Measurements from ENCODE around the gene TIMM22. TPM values are rescaled to one million over a fixed set of nuclear protein-coding genes. Genes with fewer than 3 reads are reported as not detected.

The TIMM22 gene
- total and polyA plus RNA-seq, 2 of the 13 experiments (the other 11 are each of a cell fraction or from before 2014, with no cell fraction given) = 6.2 to 15.5 TPM

- ATAC-seq (no peak), DNase-seq (ENCODE audit: low spot score) (no peak), FAIRE-seq (no peak)
- POLR2A ChIA-PET = no interaction called here
- intact Hi-C loops (cut with micrococcal nuclease; ENCODE audit: unreplicated experiment) = no loop called here
- no peak overlapping the region for H3K9ac ChIP-seq (ENCODE audit: insufficient read depth, low read depth, low read length)
- CTCF ChIA-PET (ENCODE audit: low intra/inter-chr PET ratio, low total read pairs) = no interaction called here
- peaks cover 19% of the 10 kb centered on the region for H3K4me1 ChIP-seq (ENCODE audit: insufficient read depth, low read length)
- TF ChIP-seq ZSCAN21 (CRISPR knock-in tag; IDR thresholded peaks at IDR 0.05; ENCODE audit: borderline replicate concordance) = no peak
- TF ChIP-seq, protein P1, sequence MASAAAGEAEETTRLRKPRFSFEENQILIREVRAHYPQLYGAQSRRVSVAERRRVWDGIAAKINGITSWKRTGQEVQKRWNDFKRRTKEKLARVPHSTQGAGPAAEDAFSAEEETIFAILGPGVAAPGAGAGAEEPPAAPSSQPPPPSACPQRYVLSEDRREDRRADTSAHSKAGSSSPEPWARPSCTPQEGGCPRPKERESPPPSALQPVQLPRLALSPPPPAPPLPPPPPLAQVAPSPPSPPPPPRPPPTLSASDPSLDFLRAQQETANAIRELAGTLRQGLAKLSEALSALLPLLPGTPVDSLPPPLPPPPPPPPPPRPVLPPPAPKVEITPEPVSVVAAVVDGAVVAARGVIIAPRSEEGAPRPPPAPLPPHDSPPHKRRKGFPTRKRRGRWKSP (CRISPR knock-in tag; IDR thresholded peaks at IDR 0.05) = no peak
- no peak overlapping the region for H3K27ac ChIP-seq (ENCODE audit: extremely low read length, insufficient read depth, low read length)
- WGBS (ENCODE audit: low lambda C conversion rate) = 84% methylated on average over 5 of the region's 31 CpGs
- H3K9me3 ChIP-seq (ENCODE audit: low read length) = no peaks in the 10 kb centered on the region
- H3K79me2 ChIP-seq (ENCODE audit: insufficient read depth, low read length) = no peaks in the 10 kb centered on the region
- in situ Hi-C loops (cut with HindIII; ENCODE audit: extremely low pct_ligation_motif_present, low pct_unique_long_range_greater_than_20kb) = no loop called here
- no peaks in the 10 kb centered on the region for H3K27me3 ChIP-seq (ENCODE audit: control insufficient read depth in 1 of 2, insufficient read depth in 2 of 2, low read length in 2 of 2)
- no peaks in the 10 kb centered on the region for H4K20me1 ChIP-seq (ENCODE audit: insufficient read depth, low read length)
- no TSS peak for BruUV-seq (replicated peaks)
- no peak overlapping the region for H3K4me2 ChIP-seq (ENCODE audit: low read depth, low read length)
- H3K4me3 ChIP-seq (replicated peaks in 1 of 3; ENCODE audit: insufficient read depth in 1 of 3, low read depth in 2 of 3, low read length in 3 of 3) = no peak overlapping the region
- no peak overlapping the region for H2AFZ ChIP-seq (ENCODE audit: low read length)
- H3K36me3 ChIP-seq (replicated peaks in 1 of 2; ENCODE audit: control insufficient read depth in 1 of 2, insufficient read depth in 2 of 2, low read length in 2 of 2) = peaks cover 0 to 1% of the 10 kb centered on the region in 2 experiments; a peak in 1 of 5 replicates
Measured at GRCh38 chr17:1038459-1039122, 41.7 kb downstream of the TIMM22 start.

DNA sequence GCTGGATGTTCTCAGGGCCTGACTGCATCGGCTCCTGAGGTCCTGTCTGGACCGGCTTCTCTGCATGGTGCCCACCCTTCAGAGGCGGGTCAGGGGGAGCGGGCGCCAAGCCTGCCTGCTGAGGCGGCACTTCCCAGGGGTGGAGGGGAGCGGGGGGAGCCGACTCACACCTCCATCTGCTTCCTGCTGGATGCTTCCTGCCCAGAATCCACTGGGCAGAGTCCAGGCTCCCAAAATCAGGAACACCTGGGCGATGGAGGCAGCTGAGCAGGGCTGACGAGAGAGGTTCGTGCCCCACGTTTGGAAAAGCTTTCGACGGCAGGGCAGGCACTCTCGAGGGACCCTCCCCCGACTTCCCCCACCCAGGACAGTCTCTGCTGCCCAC, 42.2 kb downstream of the TIMM22 start:
- H2AFZ ChIP-seq (ENCODE audit: low read length) = no peak overlapping the region
- no peaks in the 10 kb centered on the region for H3K79me2 ChIP-seq (ENCODE audit: insufficient read depth, low read length)
- no peaks in the 10 kb centered on the region for H3K9me3 ChIP-seq (ENCODE audit: low read length)
- H4K20me1 ChIP-seq (ENCODE audit: insufficient read depth, low read length) = no peaks in the 10 kb centered on the region
- no peak for FAIRE-seq
- TF ChIP-seq, protein P2, sequence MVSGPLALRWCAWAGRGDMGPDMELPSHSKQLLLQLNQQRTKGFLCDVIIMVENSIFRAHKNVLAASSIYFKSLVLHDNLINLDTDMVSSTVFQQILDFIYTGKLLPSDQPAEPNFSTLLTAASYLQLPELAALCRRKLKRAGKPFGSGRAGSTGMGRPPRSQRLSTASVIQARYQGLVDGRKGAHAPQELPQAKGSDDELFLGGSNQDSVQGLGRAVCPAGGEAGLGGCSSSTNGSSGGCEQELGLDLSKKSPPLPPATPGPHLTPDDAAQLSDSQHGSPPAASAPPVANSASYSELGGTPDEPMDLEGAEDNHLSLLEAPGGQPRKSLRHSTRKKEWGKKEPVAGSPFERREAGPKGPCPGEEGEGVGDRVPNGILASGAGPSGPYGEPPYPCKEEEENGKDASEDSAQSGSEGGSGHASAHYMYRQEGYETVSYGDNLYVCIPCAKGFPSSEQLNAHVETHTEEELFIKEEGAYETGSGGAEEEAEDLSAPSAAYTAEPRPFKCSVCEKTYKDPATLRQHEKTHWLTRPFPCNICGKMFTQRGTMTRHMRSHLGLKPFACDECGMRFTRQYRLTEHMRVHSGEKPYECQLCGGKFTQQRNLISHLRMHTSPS (CRISPR knock-in tag; IDR thresholded peaks at IDR 0.05; ENCODE audit: low read depth) = no peak
- ChIA-PET POLR2A (no interaction called here), CTCF (ENCODE audit: low intra/inter-chr PET ratio, low total read pairs) (no interaction called here)
- H3K36me3 ChIP-seq (replicated peaks in 1 of 2; ENCODE audit: control insufficient read depth in 1 of 2, insufficient read depth in 2 of 2, low read length in 2 of 2) = peaks cover 0 to 1% of the 10 kb centered on the region in 2 experiments; a peak in 1 of 5 replicates
- DNase-seq (ENCODE audit: low spot score) = no peak
- intact Hi-C loops (cut with micrococcal nuclease; ENCODE audit: unreplicated experiment) = no loop called here
- BruUV-seq (replicated peaks) = no TSS peak
- in situ Hi-C loops (cut with HindIII; ENCODE audit: extremely low pct_ligation_motif_present, low pct_unique_long_range_greater_than_20kb) = no loop called here
- H3K4me2 ChIP-seq (ENCODE audit: low read depth, low read length) = no peak overlapping the region
- no peak for ATAC-seq
- no peak overlapping the region for H3K9ac ChIP-seq (ENCODE audit: insufficient read depth, low read depth, low read length)
- no peak overlapping the region for H3K4me3 ChIP-seq (replicated peaks in 1 of 3; ENCODE audit: insufficient read depth in 1 of 3, low read depth in 2 of 3, low read length in 3 of 3)
- H3K4me1 ChIP-seq (ENCODE audit: insufficient read depth, low read length) = peaks cover 19% of the 10 kb centered on the region
- no peaks in the 10 kb centered on the region for H3K27me3 ChIP-seq (ENCODE audit: control insufficient read depth in 1 of 2, insufficient read depth in 2 of 2, low read length in 2 of 2)
- WGBS (ENCODE audit: low lambda C conversion rate) = 92% methylated on average over 15 of the region's 16 CpGs
- H3K27ac ChIP-seq (ENCODE audit: extremely low read length, insufficient read depth, low read length) = no peak overlapping the region
